IPS-18c (cell line): Measurements from ENCODE around the gene NDST3.
A peak's percentile ranks its signal among the peaks of the same experiment; 100 is the strongest.
"Not testable (repeated sequence)": the region's sequence is repeated elsewhere in the genome, so short reads cannot be mapped to it uniquely, and the experiment has no call there.

Source experiments
- H3K4me3 ChIP-seq: 2 replicates; pipeline ENCODE4 v1.7.0; 2013; ENCODE audit warnings: low read depth, mild to moderate bottlenecking, low read length, moderate library complexity; ENCODE audit not compliant: insufficient read depth
- H3K9me3 ChIP-seq: one replicate; pipeline ENCODE4 v1.6.1; 2013; ENCODE audit warnings: mild to moderate bottlenecking, low read length, moderate library complexity; ENCODE audit not compliant: control insufficient read depth, insufficient read depth

Gene NDST3

DNA sequence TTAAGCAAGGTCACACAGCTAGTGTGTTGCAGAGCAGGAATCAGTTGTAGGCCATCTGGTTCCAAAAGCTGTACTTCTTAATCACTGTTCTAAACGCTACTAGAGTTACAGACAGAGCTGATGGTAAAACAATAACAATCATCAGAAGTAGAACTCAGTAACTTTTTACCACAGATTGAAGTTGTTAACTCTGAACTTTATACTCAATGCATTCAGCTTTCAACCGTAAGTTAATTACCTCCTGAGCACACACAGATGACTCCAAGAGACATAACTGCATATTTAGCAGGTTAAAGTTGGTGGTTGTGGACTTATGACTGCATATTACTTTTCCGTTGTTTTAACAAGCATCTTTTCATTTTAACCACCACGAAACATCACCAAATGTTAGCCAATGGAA, 191.2 kb downstream of the NDST3 start:
- Histone ChIP-seq H3K4me3 (no peak overlapping the region), H3K9me3 (no peaks in the 10 kb centered on the region)

DNA sequence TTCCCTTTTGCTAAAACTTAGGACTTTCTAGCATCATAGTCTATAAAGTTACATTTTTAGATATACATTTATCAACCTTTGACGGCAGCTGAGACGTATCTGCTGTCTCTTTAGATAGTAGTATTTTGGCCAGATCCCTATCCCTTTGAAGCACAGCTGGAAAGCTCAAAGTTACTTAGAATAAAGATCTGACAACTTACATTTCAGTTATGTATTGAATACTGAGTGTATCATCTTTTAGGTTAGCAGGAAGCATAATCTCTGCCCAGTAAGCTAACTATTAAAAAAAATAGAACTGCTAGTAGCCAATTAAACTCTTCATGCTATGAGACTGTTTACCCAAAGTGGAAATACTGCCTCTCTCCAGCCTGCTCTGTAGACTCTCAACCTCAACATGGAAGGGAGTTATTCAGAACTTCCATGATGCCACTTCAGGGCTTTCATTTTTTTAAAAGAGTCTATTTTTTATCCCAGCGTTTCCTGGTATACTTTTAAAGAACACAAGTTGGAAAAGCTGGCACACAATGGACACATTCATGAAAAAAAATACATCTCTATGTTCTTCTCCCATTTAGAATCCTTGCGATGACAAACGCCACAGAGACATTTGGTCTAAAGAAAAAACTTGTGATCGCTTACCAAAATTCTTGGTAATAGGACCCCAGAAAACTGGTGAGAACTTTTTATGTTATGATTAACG, 192.2 kb downstream of the NDST3 start:
- H3K9me3 ChIP-seq, result no peaks in the 10 kb centered on the region
- no peak overlapping the region for H3K4me3 ChIP-seq

DNA sequence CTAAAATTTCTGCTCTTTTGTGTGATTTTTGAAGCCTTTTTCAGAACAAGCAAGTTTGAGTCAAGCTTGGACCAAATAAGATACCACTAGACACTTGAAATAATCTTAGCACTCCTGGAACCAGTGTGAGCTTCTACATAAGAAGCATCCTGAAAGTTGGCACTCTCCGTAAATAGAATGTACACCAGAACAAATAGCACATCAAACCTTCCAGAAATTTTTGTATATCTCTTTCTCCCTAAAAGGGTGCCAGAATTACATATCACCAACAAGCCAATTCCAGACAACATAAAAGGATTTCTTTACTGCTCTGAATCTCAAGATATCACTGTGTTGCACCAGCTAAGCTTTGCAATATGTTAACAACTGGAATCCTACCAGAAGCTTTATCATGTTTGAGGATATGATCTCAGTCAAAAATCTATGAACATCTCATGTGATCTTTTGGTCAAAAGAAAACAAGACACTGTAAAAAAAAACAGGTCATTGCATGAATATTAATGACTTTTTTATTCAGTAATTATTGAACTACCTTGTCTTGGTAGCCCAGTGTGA, 201.4 kb downstream of the NDST3 start:
- no peak overlapping the region for H3K4me3 ChIP-seq
- H3K9me3 ChIP-seq, result no peaks in the 10 kb centered on the region

DNA sequence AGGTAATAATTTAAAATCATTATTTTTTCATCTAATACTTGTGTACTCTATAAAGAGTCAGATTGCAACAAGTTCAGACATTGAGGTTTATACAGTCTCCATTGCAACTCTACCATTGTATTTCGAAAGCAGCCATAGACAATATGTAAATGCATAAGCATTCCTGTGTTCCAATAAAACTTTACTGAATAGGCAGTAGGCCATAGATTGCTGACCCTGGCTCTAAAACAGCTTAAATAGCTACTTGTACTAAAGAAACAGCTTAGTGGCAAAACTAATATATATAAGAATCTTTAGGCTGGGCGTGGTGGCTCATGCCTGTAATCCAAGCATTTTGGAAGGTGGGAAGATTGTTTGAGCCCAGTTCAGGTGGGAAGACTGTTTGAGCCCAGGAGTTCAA, 203.2 kb downstream of the NDST3 start:
- H3K9me3 ChIP-seq, result no peaks in the 10 kb centered on the region
- no peak overlapping the region for H3K4me3 ChIP-seq

GRCh38 chr4:118249890-118250289, 215.6 kb downstream of the NDST3 start:
- Histone ChIP-seq H3K4me3 (no peak overlapping the region), H3K9me3 (no peaks in the 10 kb centered on the region)

DNA sequence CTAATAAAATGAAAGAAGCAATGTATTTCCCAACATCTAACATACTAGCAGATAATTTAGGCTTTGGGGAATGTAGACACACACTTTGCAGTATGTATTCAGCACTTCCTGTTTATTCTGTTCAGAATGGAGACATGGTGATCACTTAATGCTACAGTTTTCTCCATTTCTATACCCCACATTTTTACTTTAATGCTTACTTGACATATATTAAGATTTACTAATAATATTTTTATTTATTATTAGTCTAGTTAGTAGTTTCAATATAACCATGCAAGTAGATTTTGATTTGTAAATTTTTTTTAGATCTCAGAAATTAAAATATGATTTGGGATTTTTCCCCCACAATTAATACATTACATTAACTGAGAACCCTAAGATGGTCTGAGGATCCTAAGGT, 220.1 kb downstream of the NDST3 start:
- Histone ChIP-seq H3K4me3 (no peak overlapping the region), H3K9me3 (no peaks in the 10 kb centered on the region)

- Histone ChIP-seq H3K9me3 (no peaks in the 10 kb centered on the region), H3K4me3 (no peak overlapping the region)
These were observed 224.8 kb downstream of the NDST3 start for GRCh38 chr4:118259111-118259510.

DNA sequence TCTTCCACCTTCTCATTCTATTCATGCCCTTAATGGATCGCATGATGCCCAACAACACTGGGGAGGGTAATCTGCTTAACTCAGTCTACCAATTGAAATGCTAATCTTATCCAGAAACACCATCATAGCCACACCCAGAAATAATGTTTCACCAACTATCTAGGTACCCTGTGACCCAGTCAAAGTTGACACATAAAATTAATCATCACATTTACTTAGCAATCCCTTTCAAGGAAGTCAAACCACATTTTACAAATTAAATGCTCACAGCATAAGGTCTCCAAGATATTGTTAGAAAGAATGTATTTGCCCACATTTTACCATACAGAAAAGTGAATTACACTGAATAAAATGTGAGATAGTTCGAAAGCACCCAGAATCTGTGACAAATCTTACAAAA, 226.0 kb downstream of the NDST3 start:
- no peak overlapping the region for H3K4me3 ChIP-seq

DNA sequence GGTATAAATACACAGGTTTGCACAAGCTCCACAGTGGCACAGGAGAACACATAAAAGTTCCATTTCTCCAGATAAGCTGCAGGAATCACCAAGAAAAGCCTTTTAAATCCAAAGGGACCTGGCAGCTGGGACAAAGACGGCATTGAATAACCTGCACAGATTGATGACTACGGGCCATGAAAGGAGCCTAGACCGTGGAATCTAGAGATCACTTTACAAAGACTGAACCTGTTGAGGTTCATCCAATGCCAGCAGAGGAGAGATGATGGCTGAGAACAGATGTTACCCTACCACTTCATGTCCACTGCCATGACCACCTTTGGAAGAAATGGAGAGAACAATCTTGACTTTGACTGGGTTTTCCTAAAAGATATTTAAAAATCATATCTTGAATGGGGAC, 229.8 kb downstream of the NDST3 start:
- Histone ChIP-seq H3K4me3 (no peak overlapping the region), H3K9me3 (no peaks in the 10 kb centered on the region)

More for the DNA sequence above, 226.0 kb downstream of the NDST3 start:
- no peaks in the 10 kb centered on the region for H3K9me3 ChIP-seq

GRCh38 chr4:118265312-118266144, 231.2 kb downstream of the NDST3 start:
- peak overlapping the region; percentile 40; the same call in 1 of the 2 replicates for H3K4me3 ChIP-seq
- H3K9me3 ChIP-seq, result no peaks in the 10 kb centered on the region

DNA sequence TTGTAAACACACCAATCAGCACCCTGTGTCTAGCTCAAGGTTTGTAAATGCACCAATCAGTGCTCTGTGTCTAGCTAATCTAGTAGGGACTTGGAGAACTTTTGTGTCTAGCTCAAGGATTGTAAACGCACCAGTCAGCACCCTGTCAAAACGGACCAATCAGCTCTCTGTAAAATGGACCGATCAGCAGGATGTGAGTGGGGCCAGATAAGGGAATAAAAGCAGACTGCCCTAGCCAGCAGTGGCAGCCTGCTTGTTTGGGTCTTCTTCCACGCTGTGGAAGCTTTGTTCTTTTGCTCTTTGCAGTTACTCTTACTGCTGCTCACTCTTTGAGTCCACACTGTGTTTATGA, 231.8 kb downstream of the NDST3 start:
- H3K4me3 ChIP-seq, H3K9me3 ChIP-seq: not testable (repeated sequence)

- Histone ChIP-seq H3K9me3 (no peaks in the 10 kb centered on the region), H3K4me3 (no peak overlapping the region)
These were observed 234.5 kb downstream of the NDST3 start for GRCh38 chr4:118268780-118269179.

GRCh38 chr4:118270492-118270891, 236.2 kb downstream of the NDST3 start:
- H3K4me3 ChIP-seq, result no peak overlapping the region
- no peaks in the 10 kb centered on the region for H3K9me3 ChIP-seq

DNA sequence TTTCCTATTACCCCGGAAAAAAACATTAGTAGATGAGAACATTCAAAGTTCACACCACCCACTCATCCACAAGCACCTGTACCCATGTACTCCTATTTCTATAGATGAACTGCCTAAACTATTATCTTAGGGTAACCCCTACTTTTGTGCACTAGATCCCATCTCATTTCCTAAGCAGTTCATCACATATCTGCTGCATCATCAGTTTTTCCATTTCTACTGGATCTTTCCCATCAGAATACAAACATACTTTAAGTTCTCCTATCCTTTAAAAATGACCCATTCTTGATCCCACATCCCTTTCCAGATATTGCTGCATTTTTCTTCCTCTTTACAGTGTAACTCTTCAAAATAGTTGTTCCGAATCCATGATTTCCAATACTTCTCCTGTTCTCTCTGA, 237.5 kb downstream of the NDST3 start:
- H3K4me3 ChIP-seq, result no peak overlapping the region
- no peaks in the 10 kb centered on the region for H3K9me3 ChIP-seq

DNA sequence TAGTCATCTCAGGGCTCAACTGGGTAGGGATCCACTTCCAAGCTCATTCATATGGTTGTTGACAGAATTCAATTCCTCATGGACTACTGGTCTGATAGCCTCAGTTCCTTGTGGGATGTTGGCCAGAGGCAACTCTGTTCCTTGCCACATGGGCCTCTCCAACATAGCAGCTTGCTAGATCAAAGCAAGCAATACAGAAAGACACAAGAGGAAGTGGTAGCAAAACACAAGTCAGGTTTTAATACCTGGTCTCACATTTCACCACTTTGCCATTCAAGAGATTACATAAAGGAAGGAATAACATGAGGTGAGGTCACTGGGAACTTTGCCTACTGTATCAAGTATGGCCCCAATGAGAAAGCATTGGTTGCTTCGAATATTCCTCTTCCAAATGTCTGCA, 239.4 kb downstream of the NDST3 start:
- Histone ChIP-seq H3K4me3 (no peak overlapping the region), H3K9me3 (no peaks in the 10 kb centered on the region)

DNA sequence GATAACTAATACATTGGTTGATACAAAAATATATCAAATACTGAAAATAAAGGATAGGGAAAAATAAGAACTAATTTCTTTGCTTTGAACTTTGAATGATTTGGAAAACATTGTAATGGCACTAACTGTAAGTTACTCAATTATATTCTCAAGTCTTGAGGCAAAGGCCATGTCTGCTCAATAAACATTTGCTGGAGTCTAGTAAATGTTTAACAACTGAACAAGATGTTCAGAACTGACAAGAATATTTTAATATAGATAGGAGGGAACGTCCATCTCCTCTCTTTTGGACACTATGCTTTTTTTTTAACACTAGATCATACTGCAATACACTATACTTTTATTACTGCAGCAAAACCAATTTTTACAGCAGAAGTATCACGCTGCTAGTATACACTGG, 242.3 kb downstream of the NDST3 start:
- no peak overlapping the region for H3K4me3 ChIP-seq

DNA sequence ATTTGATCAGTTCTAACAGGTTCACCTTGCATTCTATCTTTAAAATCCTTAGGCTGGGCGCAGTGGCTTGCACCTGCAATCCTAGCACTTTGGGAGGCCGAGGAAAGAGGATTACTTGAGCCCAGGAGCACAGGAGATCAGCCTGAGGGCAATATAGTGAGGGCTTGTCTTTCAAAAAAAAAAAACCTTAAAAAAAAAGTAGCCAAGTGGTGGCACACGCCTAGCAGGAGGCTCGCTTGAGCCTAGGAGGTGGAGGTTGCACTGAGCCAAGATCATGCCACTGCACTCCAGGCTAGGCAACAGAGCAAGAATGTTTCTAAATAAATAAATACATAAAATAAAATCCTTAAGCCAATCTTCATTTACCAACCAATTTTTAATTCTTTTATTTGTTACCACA, 243.0 kb downstream of the NDST3 start:
- H3K4me3 ChIP-seq, result no peak overlapping the region

More for the DNA sequence above, 242.3 kb downstream of the NDST3 start:
- no peaks in the 10 kb centered on the region for H3K9me3 ChIP-seq

More for the DNA sequence above, 243.0 kb downstream of the NDST3 start:
- no peaks in the 10 kb centered on the region for H3K9me3 ChIP-seq
